Measurements from ENCODE around the gene MLF2. TPM values are rescaled to one million over a fixed set of nuclear protein-coding genes. Genes with fewer than 3 reads are reported as not detected.

Gene MLF2
- total and polyA plus RNA-seq, 9 of the 15 experiments (the other 6 are each of a cell fraction or from before 2014, with no cell fraction given) = 11.4 to 190 (median 139) TPM

DNA sequence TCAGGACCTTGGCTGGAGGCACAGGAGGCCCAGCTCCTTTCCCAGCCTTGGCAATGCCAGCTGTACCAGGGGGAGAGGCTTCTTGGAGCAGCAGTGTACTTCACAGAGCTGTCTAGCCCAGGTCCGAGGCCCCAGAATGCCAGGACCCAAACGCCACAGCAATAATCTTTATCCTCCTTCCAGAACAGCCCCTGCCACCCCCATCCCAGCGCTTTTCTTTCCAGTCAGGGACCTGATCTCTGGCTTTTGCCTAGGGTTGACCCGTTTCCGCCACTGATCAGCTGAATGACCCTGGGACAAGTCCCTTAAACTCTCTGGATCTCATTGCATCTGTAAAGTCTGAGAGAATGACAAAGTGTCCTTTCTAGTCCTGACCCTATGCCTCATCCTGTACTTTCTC, 24.4 kb upstream of the MLF2 start (continued):
- TF ChIP-seq RERE (CRISPR knock-in tag; IDR thresholded peaks at IDR 0.05; ENCODE audit: borderline replicate concordance) (no peak), ZNF407 (IDR thresholded peaks at IDR 0.05; ENCODE audit: low read depth) (no peak), CBX1 (IDR thresholded peaks at IDR 0.05; ENCODE audit: low read depth) (no peak)

All from K562 (cell line).